Lung (tissue), 12 donors: ENCODE results near the gene HCN1. TPM values are rescaled to one million over a fixed set of nuclear protein-coding genes. Genes with fewer than 3 reads are reported as not detected.

Source experiments
- ATAC-seq: fragments of 200-7000 bp; cut with Tn5 transposase; one replicate; pipeline ENCODE4 v1.9.1; 2020; ENCODE audit warnings: moderate number of reproducible peaks; ENCODE audit not compliant: insufficient read depth, low FRiP score
- DNase-seq, 3 donors: peaks; one replicate each; pipeline ENCODE4 v3.0.0-alpha.2; 2013 to 2017
- H3K27ac ChIP-seq, 2 donors: one replicate each; pipeline ENCODE4 v1.5.1; 2013; ENCODE audit warnings: mild to moderate bottlenecking in 2 of 2, moderate library complexity in 2 of 2, control low read depth in 1 of 2, inconsistent platforms in 1 of 2, low read depth in 1 of 2, low read length in 1 of 2
- H3K27me3 ChIP-seq, 3 donors: one replicate each; pipeline ENCODE4 v1.5.1; 2013; ENCODE audit warnings: low read length in 2 of 3; ENCODE audit not compliant: control insufficient read depth in 3 of 3, insufficient read depth in 3 of 3
- H3K36me3 ChIP-seq, 4 donors: one replicate each; pipeline ENCODE4 v1.5.1; 2013; ENCODE audit warnings: low read length in 4 of 4, mild to moderate bottlenecking in 1 of 4, moderate library complexity in 1 of 4; ENCODE audit not compliant: control insufficient read depth in 4 of 4, insufficient read depth in 4 of 4
- H3K4me1 ChIP-seq, 5 donors: one replicate each; pipeline ENCODE4 v1.5.1; 2013; ENCODE audit warnings: low read length in 5 of 5, mild to moderate bottlenecking in 2 of 5, moderate library complexity in 1 of 5; ENCODE audit not compliant: control insufficient read depth in 5 of 5, insufficient read depth in 5 of 5
- H3K4me3 ChIP-seq: one replicate; pipeline ENCODE4 v1.5.1; 2013; ENCODE audit warnings: mild to moderate bottlenecking, control low read depth, moderate library complexity
- H3K9ac ChIP-seq, 2 donors: one replicate each; pipeline ENCODE4 v1.5.1; 2013; ENCODE audit warnings: low read length in 2 of 2, control low read depth in 1 of 2; ENCODE audit not compliant: insufficient read depth in 1 of 2
- H3K9me3 ChIP-seq, 4 donors: one replicate each; pipeline ENCODE4 v1.5.1; 2013; ENCODE audit warnings: low read length in 3 of 4, mild to moderate bottlenecking in 1 of 4, moderate library complexity in 1 of 4; ENCODE audit not compliant: control insufficient read depth in 4 of 4, insufficient read depth in 3 of 4
- CTCF ChIP-seq: IDR thresholded peaks from 2 replicates; pipeline ENCODE4 v1.5.1; 2012; ENCODE audit warnings: mild to moderate bottlenecking; ENCODE audit errors: control extremely low read depth, extremely low read depth
- WGBS, 2 donors: extraction: QIAGEN DNeasy Blood & Tissue Kit; methylation state at CpG; one replicate each; pipeline ENCODE4 v1.1.7; 2013; 5-methylcytosine and 5-hydroxymethylcytosine counted together
- polyA plus RNA-seq, 2 donors: library from polyadenylated mRNA; stranded (reverse); fragments of 200-250 nt; gene quantifications; one replicate each; pipeline ENCODE4 v1.2.1, GENCODE V29; 2013
- total RNA-seq, 2 donors: library from RNA; depleted of rRNA in 1 of 2; stranded (reverse); fragments of >200 nt in 1 of 2; gene quantifications; one replicate each; pipeline ENCODE4 v1.2.1, GENCODE V29; 2014 to 2021
- donor health status: control.
- donor health status: control.
- donor health status: Bipolar disorder and iron deficiency.
- donor health status: healthy.
- donor health status: DM: yes; HTN: yes; CAD: no.

HCN1 gene
- total and polyA plus RNA-seq, 4 donors = 0.01 to 0.06 (median 0.06) TPM; not detected in 1

- Histone ChIP-seq H3K4me3 (no peak overlapping the region), H3K27ac (no peak overlapping the region), H3K36me3 (no peaks in the 10 kb centered on the region), H3K9ac (no peak overlapping the region), H3K4me1 (peaks cover 0 to 3% (median 0%) of the 10 kb centered on the region in 5 donors), H3K27me3 (no peaks in the 10 kb centered on the region), H3K9me3 (no peaks in the 10 kb centered on the region)
- DNase-seq = peak in 1 of 3 donors; percentile 1
- TF ChIP-seq CTCF = no peak
- 70 to 78% methylated on average over 3 of the region's 3 CpGs for WGBS, 2 donors
- ATAC-seq = no peak
Measured at GRCh38 chr5:45411971-45412612, 284.1 kb downstream of the HCN1 start.

- Histone ChIP-seq H3K9ac (no peak overlapping the region), H3K36me3 (no peaks in the 10 kb centered on the region), H3K4me1 (peaks cover 0 to 3% (median 0%) of the 10 kb centered on the region in 5 donors), H3K27me3 (no peaks in the 10 kb centered on the region), H3K27ac (no peak overlapping the region), H3K9me3 (no peaks in the 10 kb centered on the region), H3K4me3 (no peak overlapping the region)
- TF ChIP-seq CTCF = no peak
- DNase-seq (no peak), ATAC-seq (no peak)
- WGBS, 2 donors = 70 to 77% methylated on average over 3 of the region's 3 CpGs
Measured at GRCh38 chr5:45410304-45410995, 285.7 kb downstream of the HCN1 start.

GRCh38 chr5:45408067-45408466 lies 288.1 kb downstream of the HCN1 start:
- no peak overlapping the region for H3K4me3 ChIP-seq
- no peaks in the 10 kb centered on the region for H3K9me3 ChIP-seq
- no peak overlapping the region for H3K9ac ChIP-seq
- peaks cover 0 to 3% (median 0%) of the 10 kb centered on the region in 5 donors for H3K4me1 ChIP-seq
- no peaks in the 10 kb centered on the region for H3K36me3 ChIP-seq
- H3K27me3 ChIP-seq = no peaks in the 10 kb centered on the region
- 92 to 95% methylated on average over 2 of the region's 2 CpGs for WGBS, 2 donors
- H3K27ac ChIP-seq = no peak overlapping the region
- TF ChIP-seq CTCF = no peak
- DNase-seq = no peak
- no peak for ATAC-seq
